K562 (cell line): Measurements from ENCODE around the gene HMCN2. TPM values are rescaled to one million over a fixed set of nuclear protein-coding genes. Genes with fewer than 3 reads are reported as not detected.

Experiments
- ATAC-seq: fragments of 200-7000 bp; cut with Tn5 transposase; 3 replicates; pipeline ENCODE4 v1.9.1; 2020; ENCODE audit warnings: moderate library complexity
- BruUV-seq: library from RNA; stranded (reverse); fragments of 400-500 nt; replicated peaks from 2 replicates; lab custom pipeline; 2021; lab: Mats Ljungman, UMichigan
- CTCF ChIA-PET: fragments of 300-600 bp; formaldehyde crosslinking; extraction: SDS; loops from one replicate; lab custom pipeline; 2021; ENCODE audit warnings: low intra/inter-chr PET ratio; lab: Yijun Ruan, JAX
- POLR2A ChIA-PET: fragments of 300-600, 350-650 bp; sonication (Branson Sonifier 250); formaldehyde crosslinking; extraction: SDS; loops from one replicate; lab custom pipeline; 2021; ENCODE audit warnings: antibody characterized with exemption, inconsistent platforms; lab: Yijun Ruan, JAX
- DNase-seq, 4 experiments: peaks; one replicate each; pipeline versions ENCODE4 v3.0.0 to v3.0.0-alpha.2; 2011 to 2018; ENCODE audit warnings: low spot score in 3 of 4, mixed read lengths in 3 of 4; ENCODE audit errors: extremely low read depth in 1 of 4
- FAIRE-seq: peaks from 2 replicates; lab custom pipeline; 2011; peaks lifted over from hg19 to GRCh38; lab: Jason Lieb, UNC
- H2AFZ ChIP-seq: 2 replicates; pipeline ENCODE4 v1.6.0; 2011; ENCODE audit warnings: low read depth, low read length, control low read depth, inconsistent platforms
- H3K27ac ChIP-seq: fragments of 200-600 bp; 3 replicates; pipeline ENCODE4 v1.8.0; 2011; ENCODE audit warnings: low read depth, mild to moderate bottlenecking, control low read depth, inconsistent platforms, low read length, moderate library complexity, mixed read lengths; ENCODE audit errors: extremely low read depth
- H3K27me3 ChIP-seq, 2 experiments: fragments of 300-600 bp in 1 of 2; 2 replicates in 1 of 2; 3 replicates in 1 of 2; pipeline versions ENCODE4 v1.6.0 to v1.8.0; 2011; ENCODE audit warnings: inconsistent platforms in 2 of 2, low read length in 2 of 2, mild to moderate bottlenecking in 1 of 2, mixed read lengths in 1 of 2, moderate library complexity in 1 of 2; ENCODE audit not compliant: control insufficient read depth in 2 of 2, insufficient read depth in 2 of 2
- H3K36me3 ChIP-seq: fragments of 300-600 bp; 3 replicates; pipeline ENCODE4 v1.8.0; 2011; ENCODE audit warnings: mild to moderate bottlenecking, low read length, inconsistent platforms; ENCODE audit not compliant: control insufficient read depth, insufficient read depth
- H3K4me1 ChIP-seq, 2 experiments: fragments of 200-600 bp in 1 of 2; replicated peaks in 1 of 2; 2 replicates in 1 of 2; 3 replicates in 1 of 2; pipeline versions ENCODE4 v1.5.1 to v1.8.0; 2011; ENCODE audit warnings: inconsistent platforms in 2 of 2, low read length in 2 of 2, mild to moderate bottlenecking in 1 of 2, mixed read lengths in 1 of 2, moderate library complexity in 1 of 2; ENCODE audit not compliant: control insufficient read depth in 2 of 2, insufficient read depth in 2 of 2
- H3K4me2 ChIP-seq: 2 replicates; pipeline ENCODE4 v1.6.1; 2011; ENCODE audit warnings: low read length, control low read depth, inconsistent platforms, mixed read lengths; ENCODE audit not compliant: insufficient read depth
- H3K4me3 ChIP-seq: fragments of 200-600 bp; sonication (generic), shearing (Covaris generic); 2 replicates; pipeline ENCODE4 v1.5.1; 2016; ENCODE audit warnings: control low read depth, inconsistent platforms
- H3K79me2 ChIP-seq: fragments of 200-600 bp; 3 replicates; pipeline ENCODE4 v1.8.0; 2011; ENCODE audit warnings: low read length, inconsistent platforms; ENCODE audit not compliant: control insufficient read depth, insufficient read depth
- H3K9ac ChIP-seq, 2 experiments: 2 replicates each; pipeline versions ENCODE4 v1.6.0 to v1.6.1; 2011; ENCODE audit warnings: low read depth in 2 of 2, low read length in 2 of 2, control low read depth in 1 of 2, inconsistent platforms in 1 of 2, mild to moderate bottlenecking in 1 of 2, mixed read lengths in 1 of 2; ENCODE audit not compliant: insufficient read depth in 1 of 2
- H3K9me1 ChIP-seq: one replicate; pipeline ENCODE4 v1.6.0; 2011; ENCODE audit warnings: inconsistent platforms, mild to moderate bottlenecking, low read length, moderate library complexity; ENCODE audit not compliant: control insufficient read depth, insufficient read depth
- H3K9me3 ChIP-seq: replicated peaks from 2 replicates; pipeline ENCODE4 v1.5.1; 2011; ENCODE audit warnings: low read depth, low read length, inconsistent platforms; ENCODE audit not compliant: control insufficient read depth, insufficient read depth
- H4K20me1 ChIP-seq: replicated peaks from 2 replicates; pipeline ENCODE4 v1.6.1; 2011; ENCODE audit warnings: low read length, inconsistent platforms, mixed read lengths; ENCODE audit not compliant: control insufficient read depth, insufficient read depth
- BHLHE40 ChIP-seq: IDR thresholded peaks from 2 replicates; pipeline ENCODE4 v1.6.1; 2011; ENCODE audit warnings: low read length, improper control_type of control experiment
- CREB1 ChIP-seq, 2 experiments: sonication (generic) in 1 of 2; formaldehyde crosslinking in 1 of 2; IDR thresholded peaks; 2 replicates each; pipeline versions ENCODE4 v1.6.1 to v1.8.0; 2012 to 2022; ENCODE audit warnings: inconsistent platforms in 1 of 2, mild to moderate bottlenecking in 1 of 2, missing genetic modification reagents in 1 of 2, moderate library complexity in 1 of 2
- FOXK1 ChIP-seq: sonication (generic); formaldehyde crosslinking; IDR thresholded peaks from 2 replicates; pipeline ENCODE4 v1.8.0; 2022; ENCODE audit warnings: missing genetic modification reagents, mild to moderate bottlenecking, borderline replicate concordance
- HBP1 ChIP-seq: fragments of 450-650 bp; formaldehyde crosslinking; IDR thresholded peaks from 2 replicates; pipeline ENCODE4 v1.4.0; 2022; ENCODE audit warnings: missing genetic modification characterization
- HDAC8 ChIP-seq: fragments of 450-650 bp; IDR thresholded peaks from 2 replicates; pipeline ENCODE4 v1.6.1; 2016; ENCODE audit warnings: mild to moderate bottlenecking, missing genetic modification characterization, moderate library complexity, missing compliant biosample characterization
- ILF3 ChIP-seq: fragments of 450-650 bp; IDR thresholded peaks from 2 replicates; pipeline ENCODE4 v1.6.1; 2018; ENCODE audit warnings: antibody characterized with exemption, mild to moderate bottlenecking, moderate library complexity, borderline replicate concordance
- MYBL2 ChIP-seq, 2 experiments: fragments of 450-650 bp in 1 of 2; sonication (generic) in 1 of 2; formaldehyde crosslinking in 1 of 2; IDR thresholded peaks; 2 replicates each; pipeline versions ENCODE4 v1.6.1 to v1.8.1; 2017 to 2022; ENCODE audit warnings: borderline replicate concordance in 1 of 2, inconsistent platforms in 1 of 2, low read depth in 1 of 2, mild to moderate bottlenecking in 1 of 2, missing genetic modification reagents in 1 of 2, moderate library complexity in 1 of 2
- RCOR1 ChIP-seq, 2 experiments: IDR thresholded peaks; 2 replicates each; pipeline ENCODE4 v1.6.1; 2012; ENCODE audit warnings: low read depth in 2 of 2, low read length in 2 of 2, borderline replicate concordance in 1 of 2, improper control_type of control experiment in 1 of 2
- ZNF395 ChIP-seq: fragments of 200-800 bp; sonication (Bioruptor generic); IDR thresholded peaks from 2 replicates; pipeline ENCODE4 v1.6.1; 2017; ENCODE audit warnings: missing genetic modification characterization, missing compliant biosample characterization
- ZNF586 ChIP-seq: fragments of 450-650 bp; formaldehyde crosslinking; conservative IDR thresholded peaks from 2 replicates; pipeline ENCODE4 v1.4.0; 2020; ENCODE audit warnings: mild to moderate bottlenecking, moderate library complexity
- WGBS: fragments of 100-300 bp; shearing (Covaris generic); methylation state at CpG from one replicate; pipeline ENCODE4 v1.1.6; 2016; ENCODE audit warnings: low coverage, mixed read lengths; ENCODE audit not compliant: insufficient coverage; ENCODE audit errors: missing lambda C conversion rate; 5-methylcytosine and 5-hydroxymethylcytosine counted together
- in situ Hi-C: fragments of 300-500 bp; cut with MboI; formaldehyde crosslinking; loops from 4 replicates; pipeline ENCODE4 v1.15.0; 2018; ENCODE audit warnings: inconsistent platforms, mixed read lengths
- intact Hi-C: fragments of 100-400 bp; cut with micrococcal nuclease; formaldehyde crosslinking; loops from 2 replicates; pipeline ENCODE4 v1.14.2; 2022
- polyA plus RNA-seq, 8 experiments: library from polyadenylated mRNA; depleted of rRNA in 4 of 8; stranded (reverse) in 5 of 8; unstranded in 3 of 8; fragments of >200 nt; fragmentation: Nextera tagmentation in 2 of 8; fragmentation: Illumina TruSeq in 1 of 8; extraction: Ambion mirVana in 2 of 8; extraction: Trizol in 1 of 8; gene quantifications; 2 replicates each; pipeline versions ENCODE4 v1.2.1 to v1.2.3, GENCODE V29; 2011 to 2014; ENCODE audit warnings: inconsistent platforms in 1 of 8, missing spikeins in 1 of 8
- total RNA-seq, 7 experiments: library from RNA; depleted of rRNA in 6 of 7; stranded (reverse); fragments of >200 nt in 6 of 7; fragmentation: Illumina TruSeq in 2 of 7; extraction: Trizol in 2 of 7; gene quantifications; 2 replicates each; pipeline versions ENCODE4 v1.2.1 to v1.2.3, GENCODE V29; 2011 to 2021; ENCODE audit warnings: low replicate concordance in 1 of 7

HMCN2 gene
- total and polyA plus RNA-seq, 9 of the 15 experiments (the other 6 are each of a cell fraction or from before 2014, with no cell fraction given): 0.01 TPM; not detected in 8

GRCh38 chr9:130428086-130428665 lies 162.6 kb downstream of the HMCN2 start:
- Histone ChIP-seq H3K79me2 (no peaks in the 10 kb centered on the region), H3K4me3 (no peak overlapping the region), H3K9ac (no peak overlapping the region), H3K36me3 (no peaks in the 10 kb centered on the region), H3K9me3 (peaks cover 3% of the 10 kb centered on the region; the same call in 1 of the 2 replicates), H4K20me1 (no peaks in the 10 kb centered on the region; the same call in 1 of the 2 replicates), H3K9me1 (no peaks in the 10 kb centered on the region), H3K4me2 (no peak overlapping the region), H2AFZ (no peak overlapping the region), H3K27ac (no peak overlapping the region), H3K4me1 (peaks cover 0 to 43% of the 10 kb centered on the region in 2 experiments; a peak in 2 of 5 replicates), H3K27me3 (peaks cover 34 to 89% of the 10 kb centered on the region in 2 experiments; a peak in 4 of 5 replicates)
- peak; percentile 24; the same call in 1 of the 3 replicates for ATAC-seq
- CTCF ChIA-PET: no interaction called here
- intact Hi-C loops (no loop called here), in situ Hi-C loops (loop anchor here (10.0 kb wide), 1 partner anchor 763 kb away; the partner anchor contains the start of gene PRRX2)
- no TSS peak for BruUV-seq
- peak in 1 of 4 experiments; percentile 26 for DNase-seq
- POLR2A ChIA-PET: no interaction called here
- no peak for FAIRE-seq
- WGBS: 0% methylated on average over 19 of the region's 20 CpGs
- TF ChIP-seq RCOR1 (IDR thresholded peaks at IDR 0.05; ENCODE audit: borderline replicate concordance in 1 of 2, low read depth in 2 of 2, low read length in 2 of 2) (no peak), CREB1 (IDR thresholded peaks at IDR 0.05) (no peak), CREB1 (CRISPR knock-in tag; IDR thresholded peaks at IDR 0.05) (no peak)

- Histone ChIP-seq H3K79me2 (no peaks in the 10 kb centered on the region), H3K27me3 (peaks cover 29 to 94% of the 10 kb centered on the region in 2 experiments; a peak in 4 of 5 replicates), H3K9me3 (peaks cover 3% of the 10 kb centered on the region; the same call in 1 of the 2 replicates), H4K20me1 (no peaks in the 10 kb centered on the region; the same call in 1 of the 2 replicates), H3K27ac (no peak overlapping the region), H3K4me1 (peaks cover 0 to 50% of the 10 kb centered on the region in 2 experiments; a peak in 2 of 5 replicates), H3K4me2 (no peak overlapping the region), H2AFZ (no peak overlapping the region), H3K9me1 (no peaks in the 10 kb centered on the region), H3K36me3 (no peaks in the 10 kb centered on the region), H3K4me3 (no peak overlapping the region), H3K9ac (no peak overlapping the region)
- no peak for DNase-seq
- ChIA-PET POLR2A (interaction anchor here (0.6 kb wide), 1 partner anchor 261 kb away, joined by 3 read pairs; no protein-coding TSS in a partner anchor), CTCF (no interaction called here)
- ATAC-seq: no peak
- FAIRE-seq: no peak
- no TSS peak for BruUV-seq
- intact Hi-C loops (no loop called here), in situ Hi-C loops (loop anchor here (10.0 kb wide), 1 partner anchor 765 kb away; the partner anchor contains the start of gene PRRX2)
- WGBS: 22% methylated on average over 10 of the region's 13 CpGs
- no peak for TF ChIP-seq ILF3
- TF ChIP-seq MYBL2 (IDR thresholded peaks at IDR 0.05; ENCODE audit: low read depth): no peak
- TF ChIP-seq MYBL2 (CRISPR knock-in tag; IDR thresholded peaks at IDR 0.05; ENCODE audit: borderline replicate concordance): no peak
- no peak for TF ChIP-seq HBP1
- no peak for TF ChIP-seq HDAC8 (tag)
- TF ChIP-seq ZNF586 (CRISPR knock-in tag): no peak
- TF ChIP-seq FOXK1 (CRISPR knock-in tag): no peak
- no peak for TF ChIP-seq BHLHE40
- no peak for TF ChIP-seq ZNF395 (CRISPR knock-in tag)
Measured at GRCh38 chr9:130429381-130429780, 163.8 kb downstream of the HMCN2 start.
